ENCODE data around the gene LRP5. TPM values are rescaled to one million over a fixed set of nuclear protein-coding genes. Genes with fewer than 3 reads are reported as not detected.
A peak's percentile ranks its signal among the peaks of the same experiment; 100 is the strongest.

The LRP5 gene
- total RNA-seq, 1 experiment from 2014 or later: 32.8 TPM

GRCh38 chr11:68302256-68302655 is 10.1 kb upstream of the LRP5 start:
- TF ChIP-seq CTCF (IDR thresholded peaks at IDR 0.05; ENCODE audit: unreplicated experiment): no peak
- no peaks in the 10 kb centered on the region for H3K36me3 Mint-ChIP-seq (ENCODE audit: insufficient read depth, unreplicated experiment)
- H3K27me3 Mint-ChIP-seq (ENCODE audit: insufficient read depth, unreplicated experiment): no peaks in the 10 kb centered on the region
- no TSS peak for BruUV-seq (replicated peaks)
- ChIA-PET POLR2A (interaction anchor here (1.0 to 1.3 kb wide), 4 partner anchors 20 to 89 kb away, joined by 3 to 5 read pairs (median 4); partner anchors contain the start of genes C11orf24 and KMT5B), CTCF (interaction anchor here (1.2 to 3.6 kb wide), 2 partner anchors 18 to 44 kb away, joined by 3 to 16 read pairs; no protein-coding TSS in a partner anchor)
- DNase-seq (ENCODE audit: unreplicated experiment): no peak
- H3K4me3 Mint-ChIP-seq (ENCODE audit: unreplicated experiment): no peak overlapping the region
- intact Hi-C loops (cut with micrococcal nuclease): no loop called here
- H3K9me3 Mint-ChIP-seq (ENCODE audit: unreplicated experiment): no peaks in the 10 kb centered on the region
- H3K27ac Mint-ChIP-seq (ENCODE audit: low read depth, unreplicated experiment): no peak overlapping the region
- H3K4me1 Mint-ChIP-seq (ENCODE audit: insufficient read depth, unreplicated experiment): peaks cover 8% of the 10 kb centered on the region

DNA sequence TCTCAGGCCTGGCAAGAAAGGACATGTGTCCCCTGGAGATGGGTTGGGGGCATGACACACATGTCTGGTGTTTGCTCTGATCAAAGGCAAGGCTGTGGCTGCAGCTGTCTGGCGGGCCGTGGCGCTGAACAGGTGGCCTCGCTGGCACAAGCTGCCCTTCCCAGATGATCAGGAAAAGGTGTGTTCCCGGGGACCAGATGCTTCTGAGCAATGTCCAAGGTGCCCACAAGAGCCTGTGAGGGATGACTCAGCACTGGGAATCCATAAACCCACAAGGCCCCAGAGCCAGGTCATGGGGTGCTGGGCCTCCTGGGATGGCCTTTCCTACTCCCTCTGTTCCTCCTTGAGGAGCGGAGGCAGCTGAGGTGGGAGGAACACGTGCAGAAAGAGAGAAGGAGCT is 9.7 kb upstream of the LRP5 start:
- Mint-ChIP-seq H3K4me1 (ENCODE audit: insufficient read depth, unreplicated experiment) (peaks cover 8% of the 10 kb centered on the region), H3K4me3 (ENCODE audit: unreplicated experiment) (no peak overlapping the region), H3K27me3 (ENCODE audit: insufficient read depth, unreplicated experiment) (no peaks in the 10 kb centered on the region), H3K27ac (ENCODE audit: low read depth, unreplicated experiment) (no peak overlapping the region), H3K9me3 (ENCODE audit: unreplicated experiment) (no peaks in the 10 kb centered on the region), H3K36me3 (ENCODE audit: insufficient read depth, unreplicated experiment) (no peaks in the 10 kb centered on the region)
- CTCF ChIA-PET: interaction anchor here (1.2 to 3.6 kb wide), 2 partner anchors 18 to 45 kb away, joined by 3 to 16 read pairs; no protein-coding TSS in a partner anchor
- BruUV-seq (replicated peaks): no TSS peak
- TF ChIP-seq CTCF (IDR thresholded peaks at IDR 0.05; ENCODE audit: unreplicated experiment): no peak
- intact Hi-C loops (cut with micrococcal nuclease): no loop called here
- peak; percentile 88 for DNase-seq (ENCODE audit: unreplicated experiment)
- POLR2A ChIA-PET: interaction anchor here (0.7 to 1.5 kb wide), 7 partner anchors 9 to 94 kb away, joined by 3 to 8 read pairs (median 4); partner anchors contain the start of genes C11orf24, KMT5B and LRP5

DNA sequence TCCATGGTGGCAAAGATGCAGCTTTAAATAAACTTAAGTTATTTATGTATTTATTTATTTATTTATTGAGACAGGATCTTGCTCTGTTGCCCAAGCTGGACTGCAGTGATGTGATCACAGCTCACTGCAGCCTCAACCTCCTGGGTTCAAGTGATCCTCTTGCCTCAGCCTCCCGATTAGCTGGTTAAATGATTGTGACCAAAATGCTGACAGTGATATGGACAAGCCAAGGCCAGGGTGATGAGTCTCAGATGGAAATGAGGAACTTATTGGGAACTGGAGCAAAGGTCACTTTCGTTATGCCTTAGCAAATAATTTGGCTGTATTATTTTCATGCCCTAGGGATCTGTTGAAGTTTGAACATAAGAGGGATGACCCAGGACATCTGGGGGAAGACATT is 9.3 kb upstream of the LRP5 start:
- H3K36me3 Mint-ChIP-seq (ENCODE audit: insufficient read depth, unreplicated experiment): no peaks in the 10 kb centered on the region
- H3K9me3 Mint-ChIP-seq (ENCODE audit: unreplicated experiment): no peaks in the 10 kb centered on the region
- no TSS peak for BruUV-seq (replicated peaks)
- H3K27me3 Mint-ChIP-seq (ENCODE audit: insufficient read depth, unreplicated experiment): no peaks in the 10 kb centered on the region
- ChIA-PET POLR2A (interaction anchor here (0.7 to 1.5 kb wide), 8 partner anchors 9 to 94 kb away, joined by 3 to 8 read pairs (median 4); partner anchors contain the start of genes C11orf24, KMT5B and LRP5), CTCF (interaction anchor here (1.2 to 3.6 kb wide), 2 partner anchors 19 to 45 kb away, joined by 3 to 16 read pairs; no protein-coding TSS in a partner anchor)
- no peak for TF ChIP-seq CTCF (IDR thresholded peaks at IDR 0.05; ENCODE audit: unreplicated experiment)
- no peak overlapping the region for H3K27ac Mint-ChIP-seq (ENCODE audit: low read depth, unreplicated experiment)
- H3K4me1 Mint-ChIP-seq (ENCODE audit: insufficient read depth, unreplicated experiment): peaks cover 8% of the 10 kb centered on the region
- intact Hi-C loops (cut with micrococcal nuclease): no loop called here
- DNase-seq (ENCODE audit: unreplicated experiment): no peak
- H3K4me3 Mint-ChIP-seq (ENCODE audit: unreplicated experiment): no peak overlapping the region

DNA sequence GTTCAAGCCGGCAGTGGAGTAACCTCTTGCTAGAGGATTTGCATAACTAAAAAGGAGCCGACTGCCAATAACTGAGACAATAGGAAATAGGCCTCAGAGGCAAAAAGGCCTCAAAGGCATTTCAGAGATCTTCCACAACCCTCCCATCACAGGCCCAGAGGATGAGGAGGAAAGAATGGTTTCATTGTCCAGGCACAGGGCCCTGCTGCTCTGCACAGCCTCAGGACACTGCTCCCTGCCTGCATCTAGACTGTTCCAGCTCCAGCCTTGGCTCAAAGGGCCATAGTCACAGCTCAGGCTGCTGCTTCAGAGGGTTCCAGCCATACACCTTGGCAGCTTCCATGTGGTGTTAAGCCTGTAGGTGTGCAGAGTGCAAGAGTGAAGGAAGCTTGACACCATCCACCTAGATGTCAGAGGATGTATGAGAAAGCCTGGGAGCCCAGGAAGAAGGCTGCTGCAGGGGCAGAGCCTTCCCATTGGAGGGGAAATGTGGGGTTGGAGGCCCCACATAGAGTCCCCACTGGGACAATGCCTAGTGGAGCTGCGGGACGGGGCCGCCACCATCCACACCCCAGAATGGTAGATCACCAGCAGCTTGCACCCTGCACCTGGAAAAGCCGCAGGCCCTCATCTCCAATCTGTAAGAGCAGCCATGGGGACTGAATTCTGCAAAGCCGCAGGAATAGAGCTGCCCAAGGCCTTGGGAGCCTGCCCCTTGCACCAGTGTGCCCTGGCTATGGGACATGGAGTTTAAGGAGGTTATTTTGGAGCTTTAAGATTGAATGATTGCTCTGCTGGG is 8.2 kb upstream of the LRP5 start:
- Mint-ChIP-seq H3K27ac (ENCODE audit: low read depth, unreplicated experiment) (no peak overlapping the region), H3K36me3 (ENCODE audit: insufficient read depth, unreplicated experiment) (no peaks in the 10 kb centered on the region), H3K27me3 (ENCODE audit: insufficient read depth, unreplicated experiment) (no peaks in the 10 kb centered on the region), H3K4me1 (ENCODE audit: insufficient read depth, unreplicated experiment) (peaks cover 8% of the 10 kb centered on the region), H3K9me3 (ENCODE audit: unreplicated experiment) (no peaks in the 10 kb centered on the region), H3K4me3 (ENCODE audit: unreplicated experiment) (no peak overlapping the region)
- CTCF ChIA-PET: interaction anchor here (0.6 to 3.6 kb wide), 5 partner anchors 38 to 176 kb away, joined by 4 to 16 read pairs (median 4); no protein-coding TSS in a partner anchor
- POLR2A ChIA-PET: interaction anchor here (0.7 to 1.5 kb wide), 5 partner anchors 10 to 294 kb away, joined by 3 to 8 read pairs (median 4); partner anchors contain the start of genes ALDH3B1 and C11orf24
- no peak for TF ChIP-seq CTCF (IDR thresholded peaks at IDR 0.05; ENCODE audit: unreplicated experiment)
- no peak for DNase-seq (ENCODE audit: unreplicated experiment)
- intact Hi-C loops (cut with micrococcal nuclease): no loop called here
- BruUV-seq (replicated peaks): no TSS peak

All from MCF 10A (cell line).